Skeletal muscle satellite cell (primary cell): ENCODE measurements around the gene ABI3BP.

Source experiments
- H3K27me3 ChIP-seq: 2 replicates; pipeline ENCODE4 v1.7.0; 2013; ENCODE audit warnings: low read length; ENCODE audit not compliant: control insufficient read depth, insufficient read depth
- H3K36me3 ChIP-seq: 2 replicates; pipeline ENCODE4 v1.7.0; 2013; ENCODE audit warnings: mild to moderate bottlenecking, control low read depth, low read length; ENCODE audit not compliant: insufficient read depth
- H3K4me1 ChIP-seq: 2 replicates; pipeline ENCODE4 v1.7.0; 2013; ENCODE audit warnings: low read length; ENCODE audit not compliant: control insufficient read depth, insufficient read depth
- H3K4me2 ChIP-seq: 2 replicates; pipeline ENCODE4 v1.7.0; 2013; ENCODE audit warnings: mild to moderate bottlenecking, low read length
- H3K4me3 ChIP-seq: 2 replicates; pipeline ENCODE4 v1.7.0; 2013; ENCODE audit warnings: low read length
- H3K9ac ChIP-seq: 2 replicates; pipeline ENCODE4 v1.7.0; 2013; ENCODE audit warnings: mild to moderate bottlenecking, low read depth, low read length, moderate library complexity
- H3K9me3 ChIP-seq: replicated peaks from 2 replicates; pipeline ENCODE4 v1.7.0; 2013; ENCODE audit warnings: mild to moderate bottlenecking, control low read depth, low read length

ABI3BP gene

DNA sequence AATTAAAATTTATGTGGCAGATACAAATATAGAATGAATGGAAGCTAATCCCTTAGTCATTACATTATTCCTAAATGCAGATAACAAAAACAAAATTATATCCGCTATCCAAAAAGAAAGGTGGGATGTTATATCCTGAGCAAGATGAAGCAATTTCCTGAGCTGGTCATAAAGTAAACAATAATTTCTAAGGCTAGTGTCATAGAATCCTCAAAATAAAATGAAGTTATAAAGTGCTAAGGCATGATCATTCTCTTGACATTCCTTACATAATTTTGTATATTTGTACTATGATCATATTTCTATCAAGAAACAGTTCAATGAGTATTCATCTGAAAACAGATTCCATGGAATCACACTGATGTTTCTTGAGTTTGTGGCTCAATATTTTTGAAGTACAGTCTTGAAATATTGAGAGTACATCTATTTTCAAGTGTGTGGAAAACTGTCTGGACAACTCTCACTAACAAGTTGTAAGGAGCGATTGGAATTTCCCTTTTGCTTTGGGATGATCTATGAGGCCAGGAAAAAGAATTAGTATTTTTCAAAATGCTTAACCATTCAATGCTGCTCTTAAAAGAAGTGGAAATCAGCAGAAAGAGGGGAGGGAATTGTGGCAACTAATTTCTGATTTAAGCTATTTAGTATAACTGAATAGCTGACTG, 92.4 kb downstream of the ABI3BP start:
- Histone ChIP-seq H3K4me3 (no peak overlapping the region), H3K9ac (peak overlapping the region; percentile 60), H3K4me2 (peak overlapping the region; percentile 54), H3K9me3 (no peaks in the 10 kb centered on the region), H3K27me3 (no peaks in the 10 kb centered on the region), H3K4me1 (peaks cover 43% of the 10 kb centered on the region), H3K36me3 (peaks cover 12% of the 10 kb centered on the region)

DNA sequence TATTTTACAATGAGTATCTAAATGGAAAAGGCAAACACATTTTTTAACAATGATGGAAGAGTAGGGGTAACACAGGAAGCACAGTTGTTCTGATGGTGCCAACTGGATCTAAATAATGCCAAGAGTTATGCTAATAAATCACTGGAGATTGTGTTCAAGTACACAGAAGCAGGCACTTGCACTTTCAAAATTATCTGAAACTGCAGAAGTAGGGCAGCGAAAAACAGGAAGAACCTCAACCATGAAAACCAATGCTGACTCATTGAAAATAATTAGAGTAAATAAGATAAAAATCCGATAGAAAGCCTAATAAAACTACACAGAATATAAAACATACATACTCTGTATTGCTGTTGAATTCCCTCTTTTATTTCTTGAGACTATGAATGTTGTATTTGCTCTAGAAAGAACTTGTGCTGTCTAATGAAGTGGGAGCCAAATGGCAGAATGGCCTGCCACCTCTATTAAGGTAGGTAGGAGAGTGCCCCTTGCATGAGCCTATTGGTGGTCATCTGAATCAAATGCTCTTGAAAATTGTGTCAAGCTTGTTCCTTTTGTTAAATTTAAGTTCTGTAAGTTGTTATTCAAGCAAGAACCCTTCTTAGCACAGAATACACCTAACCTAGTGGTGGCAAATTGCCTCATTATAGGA, 93.7 kb downstream of the ABI3BP start:
- H3K4me1 ChIP-seq, result peaks cover 43% of the 10 kb centered on the region
- H3K9me3 ChIP-seq, result no peaks in the 10 kb centered on the region

DNA sequence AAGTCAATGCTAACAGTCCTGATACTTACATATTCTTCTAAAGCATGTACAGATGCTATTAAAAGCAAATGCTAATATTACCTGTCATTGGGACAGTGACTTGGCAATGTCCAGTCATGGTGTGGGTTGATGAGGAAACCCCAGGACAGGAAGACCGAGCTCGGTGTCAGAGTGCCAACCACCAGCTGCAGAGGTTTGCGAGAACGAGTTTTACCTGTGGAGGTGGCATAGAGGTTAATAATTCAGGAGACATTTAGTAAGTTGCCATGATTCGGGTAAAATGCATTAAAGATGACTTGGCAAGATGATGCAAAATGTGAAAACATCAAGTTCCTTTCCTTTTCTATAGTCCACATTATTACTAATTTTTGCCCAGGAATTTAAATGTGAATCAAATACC, 94.5 kb downstream of the ABI3BP start:
- Histone ChIP-seq H3K4me1 (peaks cover 43% of the 10 kb centered on the region), H3K36me3 (peaks cover 12% of the 10 kb centered on the region)

More for the DNA sequence above, 93.7 kb downstream of the ABI3BP start:
- peak overlapping the region; percentile 54 for H3K4me2 ChIP-seq
- H3K27me3 ChIP-seq, result no peaks in the 10 kb centered on the region
- H3K4me3 ChIP-seq, result peak overlapping the region; percentile 32
- peaks cover 12% of the 10 kb centered on the region for H3K36me3 ChIP-seq
- peak overlapping the region; percentile 29 for H3K9ac ChIP-seq

DNA sequence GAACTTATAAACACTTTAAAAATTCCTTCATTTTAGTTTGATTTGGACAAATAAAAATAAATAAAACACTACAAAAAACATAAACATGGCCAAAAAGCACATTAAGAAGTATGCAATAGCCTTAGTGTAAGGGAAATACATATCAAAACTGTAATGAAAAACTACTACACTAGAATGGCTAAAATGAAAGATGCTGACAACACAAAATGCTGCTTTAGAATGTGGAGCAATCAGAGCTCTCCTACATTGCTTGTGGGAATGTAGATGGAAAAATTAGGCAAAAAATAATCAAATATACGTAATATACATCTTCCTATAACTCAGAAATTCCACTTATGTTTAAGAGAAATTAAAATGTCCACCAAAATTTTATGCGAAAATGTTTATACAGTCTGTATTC, 96.2 kb downstream of the ABI3BP start:
- H3K27me3 ChIP-seq, result no peaks in the 10 kb centered on the region
- H3K4me2 ChIP-seq, result no peak overlapping the region
- H3K9ac ChIP-seq, result no peak overlapping the region
- peaks cover 33% of the 10 kb centered on the region for H3K4me1 ChIP-seq
- no peaks in the 10 kb centered on the region for H3K9me3 ChIP-seq
- no peak overlapping the region for H3K4me3 ChIP-seq
- peaks cover 17% of the 10 kb centered on the region for H3K36me3 ChIP-seq

More for the DNA sequence above, 94.5 kb downstream of the ABI3BP start:
- Histone ChIP-seq H3K9me3 (no peaks in the 10 kb centered on the region), H3K4me3 (no peak overlapping the region), H3K9ac (peak overlapping the region; percentile 29), H3K27me3 (no peaks in the 10 kb centered on the region), H3K4me2 (no peak overlapping the region)

DNA sequence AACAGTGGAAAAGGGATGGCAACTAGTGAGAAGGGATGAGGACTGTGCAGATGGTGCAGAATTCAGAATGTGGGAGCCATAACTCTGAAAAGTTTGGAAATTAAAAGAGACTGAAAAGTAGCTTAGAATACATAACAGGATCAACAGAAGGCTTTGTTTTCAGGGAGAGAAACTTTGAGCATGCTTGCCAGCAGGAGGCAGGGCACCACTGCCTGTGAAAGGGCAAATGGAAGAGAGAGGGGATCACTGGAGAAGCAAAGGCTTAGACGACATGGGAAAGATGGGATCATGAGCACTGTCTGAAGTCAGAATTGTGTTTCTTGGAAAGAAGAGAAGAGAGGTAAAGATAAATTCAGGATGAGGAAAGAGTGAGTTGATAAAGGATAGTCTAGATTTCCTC, 99.6 kb downstream of the ABI3BP start:
- peaks cover 11% of the 10 kb centered on the region for H3K4me1 ChIP-seq
- H3K36me3 ChIP-seq, result peaks cover 15% of the 10 kb centered on the region
- H3K9ac ChIP-seq, result no peak overlapping the region
- H3K9me3 ChIP-seq, result no peaks in the 10 kb centered on the region
- H3K27me3 ChIP-seq, result no peaks in the 10 kb centered on the region
- no peak overlapping the region for H3K4me2 ChIP-seq
- no peak overlapping the region for H3K4me3 ChIP-seq

DNA sequence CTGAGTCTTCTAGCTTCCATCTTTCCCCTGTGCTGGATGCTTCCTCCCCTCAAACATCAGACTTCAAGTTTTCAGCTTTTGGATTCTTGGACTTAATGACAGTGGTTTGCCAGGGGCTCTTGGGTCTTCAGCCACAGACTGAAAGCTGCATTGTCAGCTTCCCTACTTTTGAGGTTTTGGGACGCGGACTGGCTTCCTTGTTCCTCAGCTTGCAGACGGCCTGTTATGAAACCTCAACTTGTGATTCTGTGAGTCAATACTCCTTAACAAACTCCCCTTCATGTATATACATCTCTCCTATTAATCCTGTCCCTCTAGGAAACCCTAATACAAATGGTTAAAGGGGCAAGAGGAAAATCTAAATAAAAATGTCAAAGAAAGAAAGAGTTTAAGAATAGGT, 100.1 kb downstream of the ABI3BP start:
- Histone ChIP-seq H3K9me3 (no peaks in the 10 kb centered on the region), H3K4me2 (no peak overlapping the region), H3K36me3 (peaks cover 10% of the 10 kb centered on the region), H3K4me1 (peaks cover 9% of the 10 kb centered on the region), H3K9ac (no peak overlapping the region), H3K4me3 (no peak overlapping the region), H3K27me3 (no peaks in the 10 kb centered on the region)

DNA sequence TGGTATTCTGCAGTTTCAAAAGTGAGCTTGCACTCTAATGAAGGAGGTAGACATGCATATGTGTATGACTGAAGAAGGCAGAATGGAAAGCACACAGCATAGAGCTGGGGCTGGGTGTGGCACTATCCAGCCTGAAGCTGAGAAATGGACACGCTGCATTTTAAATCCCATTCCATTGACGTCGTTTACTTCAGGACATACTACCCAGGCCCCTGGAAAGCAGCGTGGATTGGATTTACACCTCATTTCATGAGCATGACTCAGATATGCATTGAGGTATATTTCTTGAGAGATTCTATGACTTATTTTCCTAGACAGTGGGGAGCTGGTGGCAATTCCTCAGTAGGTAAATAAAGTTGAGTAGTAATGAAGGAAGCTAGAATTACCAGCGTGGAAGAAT, 101.4 kb downstream of the ABI3BP start:
- no peak overlapping the region for H3K9ac ChIP-seq
- no peak overlapping the region for H3K4me2 ChIP-seq

DNA sequence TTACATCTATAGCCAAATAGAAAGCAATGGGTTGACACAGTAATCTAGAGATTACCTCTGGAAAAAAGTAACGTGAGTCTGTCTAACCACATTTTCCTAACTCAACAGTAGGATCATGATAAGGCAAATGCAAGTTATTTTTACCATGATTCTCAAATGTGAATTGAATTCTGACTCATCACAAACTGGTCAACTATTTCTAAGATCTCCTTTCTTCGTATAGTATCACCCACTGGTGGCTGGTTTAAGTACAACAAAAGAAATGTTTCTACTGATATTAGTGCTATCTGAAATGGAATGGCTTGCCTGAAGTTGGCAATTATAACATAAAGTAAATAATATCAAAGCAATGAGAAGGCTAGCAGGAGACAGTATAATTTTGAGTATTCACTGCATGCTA, 102.2 kb downstream of the ABI3BP start:
- H3K4me3 ChIP-seq, result no peak overlapping the region
- H3K4me2 ChIP-seq, result no peak overlapping the region
- no peaks in the 10 kb centered on the region for H3K9me3 ChIP-seq
- H3K27me3 ChIP-seq, result no peaks in the 10 kb centered on the region
- H3K36me3 ChIP-seq, result peaks cover 12% of the 10 kb centered on the region
- H3K4me1 ChIP-seq, result peaks cover 9% of the 10 kb centered on the region
- H3K9ac ChIP-seq, result no peak overlapping the region

More for the DNA sequence above, 101.4 kb downstream of the ABI3BP start:
- H3K9me3 ChIP-seq, result no peaks in the 10 kb centered on the region
- no peaks in the 10 kb centered on the region for H3K27me3 ChIP-seq
- H3K4me1 ChIP-seq, result peaks cover 9% of the 10 kb centered on the region
- H3K36me3 ChIP-seq, result peaks cover 12% of the 10 kb centered on the region
- H3K4me3 ChIP-seq, result no peak overlapping the region

DNA sequence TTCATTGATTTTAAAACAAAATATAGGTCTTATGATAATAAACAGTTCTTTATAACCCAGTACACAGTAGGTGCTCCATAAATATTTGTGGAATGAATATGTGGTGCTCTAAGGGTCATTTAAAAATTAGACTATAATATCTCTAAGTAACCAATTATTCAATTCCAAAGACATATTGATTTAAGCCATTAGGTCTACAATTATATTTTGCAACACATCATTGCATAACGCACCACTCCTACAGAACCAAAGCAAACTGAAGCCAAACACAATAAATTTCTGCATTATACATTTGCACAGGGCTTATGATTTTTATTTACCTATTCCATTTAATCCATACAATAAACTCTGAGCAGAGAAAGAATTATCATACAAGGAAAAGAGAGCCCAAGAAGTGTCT, 104.3 kb downstream of the ABI3BP start:
- Histone ChIP-seq H3K4me3 (no peak overlapping the region), H3K9me3 (no peaks in the 10 kb centered on the region), H3K4me1 (peaks cover 9% of the 10 kb centered on the region), H3K36me3 (peaks cover 8% of the 10 kb centered on the region), H3K27me3 (no peaks in the 10 kb centered on the region), H3K4me2 (no peak overlapping the region), H3K9ac (no peak overlapping the region)

DNA sequence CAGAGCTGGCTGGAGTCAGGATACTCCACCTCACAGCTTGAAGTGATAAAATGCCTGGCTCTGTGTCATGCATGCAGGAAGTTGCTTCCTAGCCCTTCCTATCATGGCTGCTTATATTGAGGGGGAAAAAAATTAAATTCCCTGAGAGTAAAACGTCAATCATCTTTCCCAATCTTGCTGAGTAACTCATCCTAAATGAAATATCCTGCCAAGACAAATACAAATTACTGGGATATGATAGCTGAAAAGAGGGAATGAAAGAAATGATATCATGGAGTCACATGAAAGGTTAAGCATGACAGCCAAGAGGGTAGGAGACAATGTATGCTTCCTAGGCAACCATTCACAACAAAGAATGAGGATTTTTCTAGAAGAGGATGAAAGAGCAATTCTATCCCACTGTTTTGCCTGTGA, 110.6 kb downstream of the ABI3BP start:
- Histone ChIP-seq H3K4me1 (peaks cover 24% of the 10 kb centered on the region), H3K4me3 (no peak overlapping the region), H3K4me2 (no peak overlapping the region), H3K36me3 (peaks cover 3% of the 10 kb centered on the region), H3K9me3 (no peaks in the 10 kb centered on the region), H3K27me3 (no peaks in the 10 kb centered on the region), H3K9ac (no peak overlapping the region)

DNA sequence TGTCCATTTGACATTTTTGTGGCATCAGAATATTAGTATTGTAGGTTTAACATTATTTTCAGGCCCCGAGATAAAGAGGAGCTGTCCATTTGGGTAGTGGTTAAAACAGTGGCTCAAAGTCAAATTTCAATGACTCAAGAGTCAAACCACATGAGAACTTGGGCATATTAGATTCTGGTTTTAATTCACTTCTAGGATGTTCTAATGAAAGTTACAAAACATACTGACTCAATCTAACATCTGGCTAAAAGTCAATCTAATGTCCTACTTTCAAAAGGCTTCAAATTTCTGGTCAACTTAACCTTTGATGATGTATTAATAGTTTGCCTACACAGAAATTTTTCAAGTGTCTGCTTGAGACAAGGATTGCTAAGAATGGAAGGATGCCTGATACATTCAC, 112.4 kb downstream of the ABI3BP start:
- Histone ChIP-seq H3K9ac (no peak overlapping the region), H3K27me3 (no peaks in the 10 kb centered on the region), H3K4me2 (peak overlapping the region; percentile 37), H3K4me1 (peaks cover 26% of the 10 kb centered on the region), H3K9me3 (no peaks in the 10 kb centered on the region), H3K36me3 (peaks cover 4% of the 10 kb centered on the region), H3K4me3 (no peak overlapping the region)

DNA sequence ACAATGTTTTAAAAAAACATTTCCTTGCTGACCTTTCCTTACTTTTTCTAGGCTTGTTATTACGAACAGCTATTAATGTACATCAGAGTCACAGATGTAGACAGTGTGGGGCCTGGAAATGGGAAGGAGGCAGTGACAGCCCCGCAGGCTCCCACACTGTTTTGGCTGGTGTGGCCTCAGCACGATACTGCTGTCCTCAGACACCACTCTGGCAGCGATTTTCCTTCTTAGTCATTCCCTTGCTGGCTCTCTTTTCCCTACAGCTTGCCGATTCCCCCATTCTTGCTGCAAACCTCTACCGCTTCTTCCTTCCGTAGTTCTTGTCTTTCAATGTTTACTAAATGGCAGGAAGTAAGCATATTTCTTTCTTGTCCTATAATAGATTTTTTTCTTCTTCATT, 113.1 kb downstream of the ABI3BP start:
- no peaks in the 10 kb centered on the region for H3K27me3 ChIP-seq
- peak overlapping the region; percentile 37 for H3K4me2 ChIP-seq
- no peak overlapping the region for H3K9ac ChIP-seq
- peaks cover 34% of the 10 kb centered on the region for H3K4me1 ChIP-seq
- H3K36me3 ChIP-seq, result peaks cover 4% of the 10 kb centered on the region
- H3K4me3 ChIP-seq, result no peak overlapping the region
- no peaks in the 10 kb centered on the region for H3K9me3 ChIP-seq
